ENCODE measurements around the gene BANF2. TPM values are rescaled to one million over a fixed set of nuclear protein-coding genes. Genes with fewer than 3 reads are reported as not detected.

The BANF2 gene
- total and polyA plus RNA-seq, 2 of the 13 experiments (the other 11 are each of a cell fraction or from before 2014, with no cell fraction given): 0.35 TPM; not detected in 1

- TF ChIP-seq SOX13 (IDR thresholded peaks at IDR 0.05) (0 out of 2 replicates have a peak, but pooled peaks have one; percentile 38), SOX13 (CRISPR knock-in tag; conservative IDR thresholded peaks at IDR 0.05 in 1 of 2, IDR thresholded peaks at IDR 0.05 in 1 of 2) (peak in 1 of 2 experiments; percentile 60; a peak in 1 of 4 replicates), FOSL2 (CRISPR knock-in tag; IDR thresholded peaks at IDR 0.05) (peak; percentile 76), ZNF850 (CRISPR knock-in tag; conservative IDR thresholded peaks at IDR 0.05) (no peak), SKI (IDR thresholded peaks at IDR 0.05; ENCODE audit: partially characterized antibody) (peak; percentile 78), KIAA2018 (CRISPR knock-in tag; IDR thresholded peaks at IDR 0.05; ENCODE audit: borderline replicate concordance) (no peak), SMARCC2 (IDR thresholded peaks at IDR 0.05) (no peak), ZMAT3 (CRISPR knock-in tag; conservative IDR thresholded peaks at IDR 0.05) (peak; percentile 99), BRCA1 (CRISPR knock-in tag; IDR thresholded peaks at IDR 0.05) (peak; percentile 85; the same call in 1 of the 2 replicates), PRDM15 (CRISPR knock-in tag; IDR thresholded peaks at IDR 0.05) (peak; percentile 68), IRF2 (CRISPR knock-in tag; IDR thresholded peaks at IDR 0.05) (peak; percentile 69; the same call in 1 of the 2 replicates), ARID4A (CRISPR knock-in tag; IDR thresholded peaks at IDR 0.05; ENCODE audit: borderline replicate concordance) (peak; percentile 93)
These were observed 17.5 kb upstream of the BANF2 start, which contains the start of gene RRBP1 (continued) for GRCh38 chr20:17682103-17682888.

All from HepG2 (cell line).